Body of pancreas (tissue), 4 donors: ENCODE measurements around the gene KLHL29.

ENCODE experiments used
- POLR2A ChIP-seq, 3 donors: fragments of 450-650 bp; IDR thresholded peaks; one replicate each; pipeline ENCODE4 v1.6.1; 2016; ENCODE audit warnings: antibody characterized with exemption in 3 of 3, mild to moderate bottlenecking in 2 of 3
- TF ChIP-seq, protein P1 (sequence below), 7 experiments: fragments of 450-650 bp in 4 of 7; fragments of 200-600 bp in 3 of 7; sonication (generic) in 3 of 7; IDR thresholded peaks; one replicate each; pipeline ENCODE4 v1.5.1; 2016 to 2019; ENCODE audit warnings: antibody characterized with exemption in 7 of 7

DNA sequence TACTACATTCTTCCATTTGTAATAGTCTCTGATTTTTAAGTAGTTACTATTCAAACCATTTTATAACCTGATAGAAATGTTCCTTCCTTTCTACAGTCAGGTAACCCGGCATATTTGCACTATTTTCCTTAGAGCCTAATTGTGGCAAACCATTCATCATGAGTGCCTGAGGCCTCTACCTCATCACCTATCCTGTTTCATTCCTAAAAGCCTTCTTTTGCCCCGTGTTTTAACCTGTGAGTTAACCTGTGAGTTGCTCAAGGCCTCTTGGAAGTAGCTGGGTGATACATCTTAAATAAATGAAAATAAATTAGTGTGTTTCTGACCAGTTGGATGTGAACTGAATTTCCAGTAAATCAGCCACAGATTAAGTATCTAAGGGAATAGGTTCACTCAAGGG is 6.5 kb upstream of the KLHL29 start:
- TF ChIP-seq, protein P1, sequence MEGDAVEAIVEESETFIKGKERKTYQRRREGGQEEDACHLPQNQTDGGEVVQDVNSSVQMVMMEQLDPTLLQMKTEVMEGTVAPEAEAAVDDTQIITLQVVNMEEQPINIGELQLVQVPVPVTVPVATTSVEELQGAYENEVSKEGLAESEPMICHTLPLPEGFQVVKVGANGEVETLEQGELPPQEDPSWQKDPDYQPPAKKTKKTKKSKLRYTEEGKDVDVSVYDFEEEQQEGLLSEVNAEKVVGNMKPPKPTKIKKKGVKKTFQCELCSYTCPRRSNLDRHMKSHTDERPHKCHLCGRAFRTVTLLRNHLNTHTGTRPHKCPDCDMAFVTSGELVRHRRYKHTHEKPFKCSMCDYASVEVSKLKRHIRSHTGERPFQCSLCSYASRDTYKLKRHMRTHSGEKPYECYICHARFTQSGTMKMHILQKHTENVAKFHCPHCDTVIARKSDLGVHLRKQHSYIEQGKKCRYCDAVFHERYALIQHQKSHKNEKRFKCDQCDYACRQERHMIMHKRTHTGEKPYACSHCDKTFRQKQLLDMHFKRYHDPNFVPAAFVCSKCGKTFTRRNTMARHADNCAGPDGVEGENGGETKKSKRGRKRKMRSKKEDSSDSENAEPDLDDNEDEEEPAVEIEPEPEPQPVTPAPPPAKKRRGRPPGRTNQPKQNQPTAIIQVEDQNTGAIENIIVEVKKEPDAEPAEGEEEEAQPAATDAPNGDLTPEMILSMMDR (IDR thresholded peaks at IDR 0.05), result no peak
- no peak for TF ChIP-seq POLR2A (IDR thresholded peaks at IDR 0.05)
